ENCODE data around the gene TRIM67. TPM values are rescaled to one million over a fixed set of nuclear protein-coding genes. Genes with fewer than 3 reads are reported as not detected.

TRIM67 gene
- total and polyA plus RNA-seq, 9 of the 15 experiments (the other 6 are each of a cell fraction or from before 2014, with no cell fraction given): 0.04 to 0.60 (median 0.31) TPM

DNA sequence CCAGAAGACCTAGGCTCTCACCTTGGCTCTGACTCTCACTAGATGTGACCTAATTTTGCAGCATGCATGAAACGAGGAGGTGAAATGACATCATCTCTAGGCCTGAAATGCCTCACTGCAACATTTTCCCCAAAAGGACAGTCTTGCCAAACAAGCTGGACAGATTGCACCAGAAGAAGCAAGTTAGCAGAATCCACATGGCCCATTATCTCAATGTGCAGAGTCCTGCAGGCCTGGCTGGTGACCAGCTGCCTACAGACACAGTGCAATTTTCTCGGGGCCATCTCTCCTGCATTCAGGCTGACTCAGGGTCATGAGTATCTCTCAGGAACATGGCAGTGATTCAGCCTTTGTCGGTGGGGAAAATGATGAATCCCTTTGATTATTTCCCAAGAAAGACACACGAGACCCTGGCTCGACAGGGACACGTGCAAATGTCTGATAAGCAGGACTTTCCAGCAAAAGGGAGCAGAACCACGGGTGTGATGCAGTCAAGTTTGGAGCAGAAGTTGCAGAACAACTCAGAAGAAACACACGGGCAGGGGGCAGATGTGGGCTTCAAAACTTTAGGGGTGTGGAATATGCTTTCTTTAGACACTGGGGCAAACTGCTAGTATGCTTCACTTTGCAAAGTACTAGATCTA is 38.7 kb downstream of the TRIM67 start:
- CTCF ChIA-PET (ENCODE audit: low intra/inter-chr PET ratio): interaction anchor here (0.6 kb wide), 1 partner anchor 133 kb away, joined by 3 read pairs; no protein-coding TSS in a partner anchor
- POLR2A ChIA-PET: interaction anchor here (0.6 to 1.0 kb wide), 5 partner anchors 9 to 154 kb away, joined by 3 to 5 read pairs (median 4); no protein-coding TSS in a partner anchor
- DNase-seq (ENCODE audit: extremely low read depth in 1 of 4, low spot score in 3 of 4) (peak; percentile 72 to 94 (median 80)), FAIRE-seq (peak; percentile 96), ATAC-seq (peak; percentile 84)
- peak overlapping the region in 1 of 2 experiments; percentile 3; a peak in 2 of 4 replicates for H3K9ac ChIP-seq (ENCODE audit: insufficient read depth in 1 of 2, low read depth in 2 of 2, low read length in 2 of 2)
- no peaks in the 10 kb centered on the region; a peak in 1 of 5 replicates for H3K27me3 ChIP-seq (ENCODE audit: control insufficient read depth in 2 of 2, insufficient read depth in 2 of 2, low read length in 2 of 2)
- 0% methylated on average over 8 of the region's 8 CpGs for WGBS (ENCODE audit: insufficient coverage, low coverage, missing lambda C conversion rate)
- H3K27ac ChIP-seq (ENCODE audit: extremely low read depth, low read depth, low read length): peak overlapping the region; percentile 5; the same call in 1 of the 3 replicates
- H3K4me3 ChIP-seq: no peak overlapping the region
- H3K9me1 ChIP-seq (ENCODE audit: control insufficient read depth, insufficient read depth, low read length): no peaks in the 10 kb centered on the region
- no peak overlapping the region for H2AFZ ChIP-seq (ENCODE audit: low read depth, low read length)
- peak overlapping the region; percentile 47; the same call in 1 of the 2 replicates for H3K4me2 ChIP-seq (ENCODE audit: insufficient read depth, low read length)
- peaks cover 8% of the 10 kb centered on the region for H4K20me1 ChIP-seq (replicated peaks; ENCODE audit: control insufficient read depth, insufficient read depth, low read length)
- in situ Hi-C loops (cut with MboI) (no loop called here), intact Hi-C loops (cut with micrococcal nuclease) (loop anchor here (1.0 to 5.0 kb wide), 3 partner anchors 40 to 163 kb away; no protein-coding TSS in a partner anchor)
- peaks cover 42% of the 10 kb centered on the region in 2 experiments for H3K4me1 ChIP-seq (replicated peaks in 1 of 2; ENCODE audit: control insufficient read depth in 2 of 2, insufficient read depth in 2 of 2, low read length in 2 of 2)
- H3K9me3 ChIP-seq (replicated peaks; ENCODE audit: control insufficient read depth, insufficient read depth, low read depth, low read length): no peaks in the 10 kb centered on the region
- no TSS peak for BruUV-seq (replicated peaks)
- no peaks in the 10 kb centered on the region for H3K36me3 ChIP-seq (ENCODE audit: control insufficient read depth, insufficient read depth, low read length)
- H3K79me2 ChIP-seq (ENCODE audit: control insufficient read depth, insufficient read depth, low read length): no peaks in the 10 kb centered on the region
- peak; percentile 79; the same call in 1 of the 2 replicates for TF ChIP-seq KLF6 (CRISPR knock-in tag; IDR thresholded peaks at IDR 0.05; ENCODE audit: borderline replicate concordance)
- TF ChIP-seq SRF (CRISPR knock-in tag; IDR thresholded peaks at IDR 0.05): peak in 1 of 2 experiments; percentile 65; a peak in 1 of 4 replicates
- TF ChIP-seq, protein P1, sequence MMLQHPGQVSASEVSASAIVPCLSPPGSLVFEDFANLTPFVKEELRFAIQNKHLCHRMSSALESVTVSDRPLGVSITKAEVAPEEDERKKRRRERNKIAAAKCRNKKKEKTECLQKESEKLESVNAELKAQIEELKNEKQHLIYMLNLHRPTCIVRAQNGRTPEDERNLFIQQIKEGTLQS (IDR thresholded peaks at IDR 0.05): peak; percentile 98
- TF ChIP-seq, protein P1 (CRISPR knock-in tag; conservative IDR thresholded peaks at IDR 0.05): peak; percentile 92
- TF ChIP-seq, protein P2, sequence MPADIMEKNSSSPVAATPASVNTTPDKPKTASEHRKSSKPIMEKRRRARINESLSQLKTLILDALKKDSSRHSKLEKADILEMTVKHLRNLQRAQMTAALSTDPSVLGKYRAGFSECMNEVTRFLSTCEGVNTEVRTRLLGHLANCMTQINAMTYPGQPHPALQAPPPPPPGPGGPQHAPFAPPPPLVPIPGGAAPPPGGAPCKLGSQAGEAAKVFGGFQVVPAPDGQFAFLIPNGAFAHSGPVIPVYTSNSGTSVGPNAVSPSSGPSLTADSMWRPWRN (IDR thresholded peaks at IDR 0.05; ENCODE audit: low read depth): peak; percentile 72
- no peak for TF ChIP-seq ATF1 (CRISPR knock-in tag; IDR thresholded peaks at IDR 0.05)
- peak; percentile 70 for TF ChIP-seq ATF1 (tag; IDR thresholded peaks at IDR 0.05)
- TF ChIP-seq ELF2 (CRISPR knock-in tag; IDR thresholded peaks at IDR 0.05): no peak
- TF ChIP-seq TEAD2 (tag; IDR thresholded peaks at IDR 0.05): no peak
- TF ChIP-seq, protein P3, sequence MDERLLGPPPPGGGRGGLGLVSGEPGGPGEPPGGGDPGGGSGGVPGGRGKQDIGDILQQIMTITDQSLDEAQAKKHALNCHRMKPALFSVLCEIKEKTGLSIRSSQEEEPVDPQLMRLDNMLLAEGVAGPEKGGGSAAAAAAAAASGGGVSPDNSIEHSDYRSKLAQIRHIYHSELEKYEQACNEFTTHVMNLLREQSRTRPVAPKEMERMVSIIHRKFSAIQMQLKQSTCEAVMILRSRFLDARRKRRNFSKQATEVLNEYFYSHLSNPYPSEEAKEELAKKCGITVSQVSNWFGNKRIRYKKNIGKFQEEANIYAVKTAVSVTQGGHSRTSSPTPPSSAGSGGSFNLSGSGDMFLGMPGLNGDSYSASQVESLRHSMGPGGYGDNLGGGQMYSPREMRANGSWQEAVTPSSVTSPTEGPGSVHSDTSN (CRISPR knock-in tag; IDR thresholded peaks at IDR 0.05; ENCODE audit: low read depth): no peak
- TF ChIP-seq, protein P3 (tag; conservative IDR thresholded peaks at IDR 0.05; ENCODE audit: low read depth): peak; percentile 57
- TF ChIP-seq, protein P4, sequence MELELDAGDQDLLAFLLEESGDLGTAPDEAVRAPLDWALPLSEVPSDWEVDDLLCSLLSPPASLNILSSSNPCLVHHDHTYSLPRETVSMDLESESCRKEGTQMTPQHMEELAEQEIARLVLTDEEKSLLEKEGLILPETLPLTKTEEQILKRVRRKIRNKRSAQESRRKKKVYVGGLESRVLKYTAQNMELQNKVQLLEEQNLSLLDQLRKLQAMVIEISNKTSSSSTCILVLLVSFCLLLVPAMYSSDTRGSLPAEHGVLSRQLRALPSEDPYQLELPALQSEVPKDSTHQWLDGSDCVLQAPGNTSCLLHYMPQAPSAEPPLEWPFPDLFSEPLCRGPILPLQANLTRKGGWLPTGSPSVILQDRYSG (tag; conservative IDR thresholded peaks at IDR 0.05; ENCODE audit: low read depth): 0 out of 2 replicates have a peak, but pooled peaks have one; percentile 66
- no peak for TF ChIP-seq ARID2 (IDR thresholded peaks at IDR 0.05)
- TF ChIP-seq NR1H2 (CRISPR knock-in tag; IDR thresholded peaks at IDR 0.05): no peak
- 0 out of 2 replicates have a peak, but pooled peaks have one; percentile 50 for TF ChIP-seq ZNF644 (tag; IDR thresholded peaks at IDR 0.05; ENCODE audit: low read depth)
- TF ChIP-seq RNF2 (IDR thresholded peaks at IDR 0.05): peak; percentile 62
- TF ChIP-seq CBFA2T2 (conservative IDR thresholded peaks at IDR 0.05): peak; percentile 98
- TF ChIP-seq BACH1 (tag; IDR thresholded peaks at IDR 0.05): peak; percentile 85; the same call in 1 of the 2 replicates

Measured in K562 (cell line).